Loucy (cell line): ENCODE results near the gene NXPE2.

Experiments
- H2AFZ ChIP-seq: fragments of 200-600 bp; sonication (generic); 2 replicates; pipeline ENCODE4 v1.6.0; 2016; ENCODE audit warnings: antibody characterized with exemption, mild to moderate bottlenecking, low read length, moderate library complexity
- H3F3A ChIP-seq: fragments of 200-600 bp; 2 replicates; pipeline ENCODE4 v1.6.0; 2016; ENCODE audit warnings: antibody characterized with exemption, low read depth, mild to moderate bottlenecking
- H3K27me3 ChIP-seq: fragments of 200-600 bp; sonication (generic); 2 replicates; pipeline ENCODE4 v1.6.1; 2014; ENCODE audit warnings: low read length, mild to moderate bottlenecking; ENCODE audit not compliant: insufficient read depth, poor library complexity, severe bottlenecking
- H3K36me3 ChIP-seq: fragments of 200-600 bp; sonication (generic); 2 replicates; pipeline ENCODE4 v1.6.1; 2016; ENCODE audit warnings: low read length; ENCODE audit not compliant: insufficient read depth
- H3K4me1 ChIP-seq: fragments of 200-600 bp; sonication (generic); 2 replicates; pipeline ENCODE4 v1.5.1; 2014; ENCODE audit warnings: low read length, mild to moderate bottlenecking; ENCODE audit not compliant: insufficient read depth, poor library complexity, severe bottlenecking
- H3K4me2 ChIP-seq: fragments of 200-600 bp; sonication (generic); 2 replicates; pipeline ENCODE4 v1.6.0; 2014; ENCODE audit warnings: antibody characterized with exemption, low read length, low read depth, mild to moderate bottlenecking; ENCODE audit not compliant: poor library complexity, severe bottlenecking
- H3K4me3 ChIP-seq: fragments of 200-600 bp; sonication (generic); 2 replicates; pipeline ENCODE4 v1.5.1; 2014; ENCODE audit warnings: low read length, mild to moderate bottlenecking, mixed read lengths; ENCODE audit not compliant: poor library complexity, severe bottlenecking
- H3K79me2 ChIP-seq: fragments of 200-600 bp; sonication (generic); 2 replicates; pipeline ENCODE4 v1.6.1; 2014; ENCODE audit warnings: low read length; ENCODE audit not compliant: insufficient read depth
- H3K9ac ChIP-seq: fragments of 200-600 bp; sonication (generic); 2 replicates; pipeline ENCODE4 v1.6.0; 2014; ENCODE audit warnings: mild to moderate bottlenecking, low read depth, low read length, moderate library complexity; ENCODE audit not compliant: poor library complexity, severe bottlenecking
- H3K9me2 ChIP-seq: fragments of 200-600 bp; sonication (generic); replicated peaks from 2 replicates; pipeline ENCODE4 v1.6.1; 2016; ENCODE audit warnings: low read depth, low read length, mixed read lengths
- H3K9me3 ChIP-seq: fragments of 200-600 bp; sonication (generic); 2 replicates; pipeline ENCODE4 v1.6.1; 2014; ENCODE audit warnings: mild to moderate bottlenecking, antibody characterized with exemption, low read length, low read depth; ENCODE audit not compliant: insufficient read depth
- H4K20me1 ChIP-seq: fragments of 200-600 bp; sonication (generic); 2 replicates; pipeline ENCODE4 v1.6.0; 2014; ENCODE audit warnings: antibody characterized with exemption, low read length, mild to moderate bottlenecking; ENCODE audit not compliant: insufficient read depth, poor library complexity, severe bottlenecking
- EZH2phosphoT487 ChIP-seq: fragments of 200-600 bp; IDR thresholded peaks from 2 replicates; pipeline ENCODE4 v1.6.1; 2018; ENCODE audit warnings: antibody characterized with exemption, mild to moderate bottlenecking, moderate library complexity, borderline replicate concordance
- TF ChIP-seq, protein P1 (sequence below): fragments of 200-600 bp; sonication (generic); conservative IDR thresholded peaks from 2 replicates; pipeline ENCODE4 v1.5.1; 2014; ENCODE audit warnings: mild to moderate bottlenecking, antibody characterized with exemption, low read length

The NXPE2 gene

DNA sequence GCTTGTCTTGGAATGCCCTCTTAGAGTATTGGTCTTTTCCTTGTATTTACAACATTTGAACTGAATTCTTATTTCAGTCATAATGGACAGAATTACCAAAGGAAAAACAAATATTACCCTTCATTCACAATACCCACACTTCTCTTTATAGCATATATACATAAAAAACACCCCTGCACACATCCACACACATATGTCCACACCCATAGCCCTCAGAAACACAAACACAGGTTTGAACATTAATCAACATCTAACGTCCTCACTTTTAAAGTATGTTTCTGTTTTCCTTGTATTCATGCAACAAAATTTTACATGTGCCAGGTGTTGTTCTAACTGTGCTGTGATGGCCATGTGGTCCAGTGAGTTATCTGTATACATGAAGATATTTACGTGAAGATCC is 11.6 kb upstream of the NXPE2 start:
- H3F3A ChIP-seq = no peaks in the 10 kb centered on the region
- no peaks in the 10 kb centered on the region for H3K36me3 ChIP-seq
- H3K4me1 ChIP-seq = no peaks in the 10 kb centered on the region
- no peak overlapping the region for H3K4me2 ChIP-seq
- no peak overlapping the region for H3K9ac ChIP-seq
- no peak for TF ChIP-seq EZH2phosphoT487
- TF ChIP-seq, protein P1, sequence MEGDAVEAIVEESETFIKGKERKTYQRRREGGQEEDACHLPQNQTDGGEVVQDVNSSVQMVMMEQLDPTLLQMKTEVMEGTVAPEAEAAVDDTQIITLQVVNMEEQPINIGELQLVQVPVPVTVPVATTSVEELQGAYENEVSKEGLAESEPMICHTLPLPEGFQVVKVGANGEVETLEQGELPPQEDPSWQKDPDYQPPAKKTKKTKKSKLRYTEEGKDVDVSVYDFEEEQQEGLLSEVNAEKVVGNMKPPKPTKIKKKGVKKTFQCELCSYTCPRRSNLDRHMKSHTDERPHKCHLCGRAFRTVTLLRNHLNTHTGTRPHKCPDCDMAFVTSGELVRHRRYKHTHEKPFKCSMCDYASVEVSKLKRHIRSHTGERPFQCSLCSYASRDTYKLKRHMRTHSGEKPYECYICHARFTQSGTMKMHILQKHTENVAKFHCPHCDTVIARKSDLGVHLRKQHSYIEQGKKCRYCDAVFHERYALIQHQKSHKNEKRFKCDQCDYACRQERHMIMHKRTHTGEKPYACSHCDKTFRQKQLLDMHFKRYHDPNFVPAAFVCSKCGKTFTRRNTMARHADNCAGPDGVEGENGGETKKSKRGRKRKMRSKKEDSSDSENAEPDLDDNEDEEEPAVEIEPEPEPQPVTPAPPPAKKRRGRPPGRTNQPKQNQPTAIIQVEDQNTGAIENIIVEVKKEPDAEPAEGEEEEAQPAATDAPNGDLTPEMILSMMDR = no peak
- H3K79me2 ChIP-seq = no peaks in the 10 kb centered on the region
- H3K4me3 ChIP-seq = no peak overlapping the region
- H3K27me3 ChIP-seq = no peaks in the 10 kb centered on the region
- H3K9me3 ChIP-seq = no peaks in the 10 kb centered on the region
- no peaks in the 10 kb centered on the region for H4K20me1 ChIP-seq
- no peaks in the 10 kb centered on the region for H3K9me2 ChIP-seq
- no peak overlapping the region for H2AFZ ChIP-seq

DNA sequence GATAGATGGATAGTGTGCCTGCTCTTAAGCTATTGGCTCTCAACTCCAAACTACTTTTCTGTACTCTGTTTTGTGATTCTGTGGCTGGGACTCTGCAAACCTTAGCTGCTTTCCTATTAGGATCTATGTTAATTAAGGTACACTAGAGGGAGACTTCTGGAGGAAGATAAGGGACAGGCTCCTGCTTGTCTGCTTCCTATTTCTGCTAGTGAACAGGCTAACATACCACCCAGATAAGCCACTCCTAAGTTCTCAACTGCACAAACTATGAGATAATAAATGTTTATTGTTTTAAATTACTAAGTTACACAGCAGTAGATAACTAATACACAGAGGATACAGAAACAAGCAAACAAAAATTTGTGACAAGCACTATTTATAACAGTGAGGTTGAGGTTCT is 10.2 kb upstream of the NXPE2 start:
- Histone ChIP-seq H3F3A (no peaks in the 10 kb centered on the region), H3K27me3 (no peaks in the 10 kb centered on the region), H3K4me2 (no peak overlapping the region), H2AFZ (no peak overlapping the region), H3K9ac (no peak overlapping the region), H3K9me2 (no peaks in the 10 kb centered on the region), H3K4me3 (no peak overlapping the region), H3K36me3 (no peaks in the 10 kb centered on the region), H3K4me1 (no peaks in the 10 kb centered on the region), H3K79me2 (no peaks in the 10 kb centered on the region), H3K9me3 (no peaks in the 10 kb centered on the region), H4K20me1 (no peaks in the 10 kb centered on the region)
- TF ChIP-seq, protein P1 = no peak
- TF ChIP-seq EZH2phosphoT487 = no peak

DNA sequence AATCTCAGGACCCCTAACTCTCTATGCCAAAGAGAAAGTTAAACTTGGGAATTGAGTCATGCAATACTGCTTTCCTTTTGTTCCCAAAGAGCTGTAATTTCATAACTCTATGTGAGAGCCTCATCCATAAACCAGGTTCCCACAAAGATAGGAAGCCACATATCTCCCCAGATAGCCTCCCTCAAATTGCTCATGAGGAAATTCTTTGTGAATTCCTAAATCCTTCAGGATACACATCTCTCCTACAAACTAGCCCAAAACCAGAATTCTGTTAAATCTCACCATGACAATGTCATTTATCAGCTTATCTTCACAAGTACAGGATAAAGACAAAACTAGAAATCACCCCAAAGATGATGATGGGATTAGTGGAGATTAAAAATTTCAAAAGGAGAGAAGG is 4.7 kb upstream of the NXPE2 start:
- no peaks in the 10 kb centered on the region for H3K9me3 ChIP-seq
- TF ChIP-seq, protein P1 = no peak
- no peak for TF ChIP-seq EZH2phosphoT487

More for the DNA sequence above, 4.7 kb upstream of the NXPE2 start:
- H3K4me1 ChIP-seq = no peaks in the 10 kb centered on the region
- no peaks in the 10 kb centered on the region for H3K79me2 ChIP-seq
- no peak overlapping the region for H3K4me3 ChIP-seq
- H3K36me3 ChIP-seq = no peaks in the 10 kb centered on the region
- H4K20me1 ChIP-seq = no peaks in the 10 kb centered on the region
- H3K9ac ChIP-seq = no peak overlapping the region
- no peak overlapping the region for H2AFZ ChIP-seq
- no peaks in the 10 kb centered on the region for H3F3A ChIP-seq
- H3K4me2 ChIP-seq = no peak overlapping the region
- no peaks in the 10 kb centered on the region for H3K9me2 ChIP-seq
- no peaks in the 10 kb centered on the region for H3K27me3 ChIP-seq
